GM19467 (cell line): ENCODE results near the gene RBM34.
"Not testable (repeated sequence)": the region's sequence is repeated elsewhere in the genome, so short reads cannot be mapped to it uniquely, and the experiment has no call there.

Source experiments
- ATAC-seq: cut with Tn5 transposase; IDR thresholded peaks from one replicate; pipeline ENCODE4 v1.9.1; 2021; ENCODE audit warnings: mild to moderate bottlenecking, moderate library complexity; ENCODE audit not compliant: unreplicated experiment

Gene RBM34

DNA sequence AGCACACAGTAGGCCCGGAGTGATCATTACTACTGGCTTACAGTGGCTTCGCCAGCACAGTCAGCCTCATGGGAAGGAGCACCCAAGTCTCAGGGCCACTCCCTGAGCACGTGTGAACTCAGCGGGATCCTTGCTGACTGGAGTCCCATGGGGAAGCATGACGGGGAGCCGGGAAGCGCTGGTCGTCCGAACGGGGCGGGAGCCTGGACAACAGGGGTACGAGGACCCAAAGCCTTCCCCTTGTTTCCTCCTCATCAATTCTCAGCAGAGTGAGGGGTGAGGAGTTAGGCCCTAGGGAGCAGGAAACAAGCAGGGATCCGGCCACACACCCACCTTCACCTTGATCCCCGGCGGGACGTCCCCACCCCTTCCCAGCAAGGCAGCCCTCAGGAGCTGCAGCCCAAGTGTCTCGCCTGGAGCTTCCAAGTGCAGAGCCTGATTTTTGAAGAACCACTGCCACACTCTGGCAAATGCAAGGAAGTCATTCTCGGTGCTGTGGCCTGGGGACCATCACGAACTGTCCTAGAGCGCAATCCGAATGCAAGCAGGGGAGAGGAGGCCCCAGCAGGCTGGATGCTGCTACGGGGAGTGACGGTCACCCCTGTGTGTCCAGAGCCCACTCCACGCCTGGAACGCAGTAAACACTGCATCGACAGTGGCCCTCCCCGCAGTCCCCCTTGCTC is 67.9 kb downstream of the RBM34 start:
- ATAC-seq = no peak

DNA sequence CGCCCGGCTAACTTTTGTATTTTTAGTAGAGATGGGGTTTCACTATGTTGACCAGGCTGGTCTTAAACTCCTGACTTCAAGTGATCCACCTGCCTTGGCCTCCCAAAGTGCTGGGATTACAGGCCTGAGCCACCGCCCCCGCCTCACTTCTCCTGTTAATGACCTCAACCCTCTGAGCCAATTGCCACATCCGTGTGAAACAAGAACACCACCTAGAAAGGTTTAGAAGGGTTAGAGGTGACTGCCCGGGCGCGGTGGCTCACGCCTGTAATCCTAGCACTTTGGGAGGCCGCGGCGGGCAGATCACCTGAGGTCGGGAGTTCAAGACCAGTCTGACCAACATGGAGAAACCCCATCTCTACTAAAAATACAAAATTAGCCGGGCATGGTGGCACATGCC is 68.6 kb downstream of the RBM34 start:
- ATAC-seq = not testable (repeated sequence)

DNA sequence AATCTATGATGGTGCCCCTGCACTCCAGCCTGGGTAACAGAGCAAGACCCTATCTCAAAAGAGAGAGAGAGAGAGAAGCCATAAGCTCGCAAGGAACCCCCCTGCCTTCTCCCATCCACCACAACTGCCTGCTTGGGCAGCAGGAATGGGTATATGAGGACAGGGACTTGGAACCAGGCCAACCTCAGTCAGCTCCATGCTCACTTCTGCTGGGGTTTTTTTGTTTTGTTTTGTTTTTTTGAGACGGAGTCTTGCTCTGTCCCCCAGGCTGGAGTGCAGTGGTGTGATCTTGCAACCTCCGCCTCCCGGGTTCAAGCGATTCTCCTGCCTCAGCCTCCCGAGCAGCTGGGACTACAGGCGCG is 69.0 kb downstream of the RBM34 start:
- ATAC-seq = not testable (repeated sequence)

DNA sequence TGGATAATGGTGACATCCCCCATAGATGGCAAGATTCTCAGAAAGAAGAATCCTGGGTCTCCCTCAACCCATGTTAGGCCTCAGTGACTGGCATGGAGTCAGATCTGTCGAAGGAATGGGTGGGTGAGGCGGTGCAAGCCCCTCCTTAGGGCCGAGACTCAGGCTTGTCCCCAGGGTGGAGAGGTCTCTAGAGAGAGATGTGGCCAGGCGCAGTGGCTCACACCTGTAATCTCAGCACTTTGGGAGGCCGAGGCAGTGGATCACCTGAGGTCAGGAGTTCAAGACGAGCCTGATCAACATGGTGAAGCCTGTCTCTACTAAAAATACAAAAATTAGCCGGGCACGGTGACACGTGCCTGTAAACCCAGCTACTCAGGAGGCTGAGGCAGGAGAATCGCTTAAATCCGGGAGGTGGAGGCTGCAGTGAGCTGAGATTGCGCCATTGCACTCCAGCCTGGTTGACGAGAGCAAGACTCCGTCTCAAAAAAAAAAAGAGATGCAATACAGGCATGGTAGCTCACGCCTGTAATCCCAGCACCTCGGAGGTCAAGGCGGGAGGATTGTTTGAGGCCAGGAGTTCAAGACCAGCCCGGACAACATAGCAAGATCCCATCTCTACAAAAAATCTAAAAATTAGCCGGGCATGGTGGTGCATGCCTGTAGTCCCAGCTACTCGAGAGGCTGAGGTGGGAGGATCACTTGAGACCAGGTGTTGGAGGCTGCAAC is 69.6 kb downstream of the RBM34 start:
- ATAC-seq = not testable (repeated sequence)

DNA sequence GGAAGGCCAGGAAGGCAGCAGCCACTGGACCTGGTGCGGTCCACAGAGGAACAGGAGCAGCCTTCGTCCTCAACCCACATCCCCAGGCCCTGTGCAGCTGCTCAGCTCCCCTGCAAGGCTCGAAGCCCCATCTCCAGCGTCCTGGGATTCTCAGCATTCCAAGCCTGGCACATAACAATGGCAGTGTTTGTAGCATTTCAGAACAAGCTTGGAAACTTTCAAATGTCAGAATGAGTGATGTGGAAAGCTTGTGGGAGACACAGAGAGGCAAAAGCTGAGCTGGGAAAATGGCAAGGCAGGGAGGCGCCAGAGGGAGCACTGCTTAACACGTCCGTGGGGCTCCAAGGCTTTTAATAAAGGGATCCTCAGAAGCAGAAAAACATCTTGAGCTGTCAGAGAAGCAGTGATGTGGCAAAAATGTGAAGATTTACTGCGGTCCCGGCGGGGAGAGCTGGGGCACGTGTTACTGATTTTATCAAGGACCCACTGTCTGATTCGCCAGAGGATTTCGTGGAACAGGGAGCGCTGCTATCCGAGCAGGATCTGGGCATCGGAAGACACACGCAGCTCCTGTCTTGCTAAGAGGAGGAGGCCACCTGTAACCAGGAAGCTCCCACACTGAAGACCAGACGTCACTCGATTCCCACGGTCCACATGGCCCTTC is 70.5 kb downstream of the RBM34 start:
- ATAC-seq = no peak

DNA sequence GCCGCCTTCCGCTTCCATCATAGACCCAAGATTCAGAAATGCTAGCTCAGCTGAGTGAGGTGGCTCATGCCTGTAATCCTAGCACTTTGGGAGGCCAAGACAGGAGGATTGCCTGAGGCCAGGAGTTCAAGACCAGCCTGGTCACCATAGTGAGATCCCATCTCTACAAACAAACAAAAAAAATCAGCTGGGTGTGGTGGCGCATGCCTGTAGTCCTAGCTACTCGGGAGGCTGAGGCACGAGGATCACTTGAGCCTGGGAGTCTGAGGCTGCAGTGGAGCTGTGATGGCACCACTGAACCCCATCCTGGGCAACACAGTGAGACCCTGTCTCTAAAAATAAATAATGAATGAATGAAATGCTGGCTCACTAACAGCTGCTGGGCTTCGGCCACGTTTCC is 72.1 kb downstream of the RBM34 start:
- no peak for ATAC-seq

DNA sequence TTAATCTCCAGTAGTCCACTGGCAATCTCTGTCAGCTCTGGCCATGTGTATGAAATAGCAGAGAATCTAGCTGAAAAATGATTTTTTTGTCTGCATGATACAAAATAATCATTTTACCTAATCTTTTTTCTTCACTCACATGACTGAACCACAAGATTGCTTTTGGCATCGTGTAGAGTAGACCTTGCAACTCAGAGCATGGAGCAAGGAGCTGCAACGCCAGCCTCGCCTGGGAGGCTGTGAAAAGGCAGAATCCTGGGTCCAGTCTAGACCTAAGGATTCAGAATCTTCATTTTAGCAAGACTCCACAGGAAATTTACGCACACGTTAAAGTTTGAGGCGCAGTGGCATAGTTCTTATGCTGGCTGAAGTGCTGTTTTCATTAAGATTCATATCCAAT is 72.6 kb downstream of the RBM34 start:
- no peak for ATAC-seq

DNA sequence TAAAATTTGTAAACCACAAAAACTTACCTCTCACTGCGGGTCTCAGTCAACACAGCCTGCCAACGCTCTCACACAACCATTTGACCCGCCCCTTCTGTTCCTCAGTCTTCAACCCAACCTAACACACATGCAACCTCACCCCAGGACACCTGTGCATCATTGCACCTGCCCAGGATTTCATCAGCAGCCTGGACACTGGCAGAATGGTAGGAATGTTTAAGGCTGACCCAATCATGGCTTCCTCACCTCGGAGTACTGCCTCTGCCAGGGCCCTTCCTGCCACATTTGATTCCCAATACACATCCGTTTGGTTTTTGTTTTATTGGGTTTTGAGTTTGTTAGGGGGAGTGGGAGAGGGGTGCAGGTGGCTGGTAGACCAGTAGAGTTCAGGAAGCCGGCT is 73.1 kb downstream of the RBM34 start:
- no peak for ATAC-seq

DNA sequence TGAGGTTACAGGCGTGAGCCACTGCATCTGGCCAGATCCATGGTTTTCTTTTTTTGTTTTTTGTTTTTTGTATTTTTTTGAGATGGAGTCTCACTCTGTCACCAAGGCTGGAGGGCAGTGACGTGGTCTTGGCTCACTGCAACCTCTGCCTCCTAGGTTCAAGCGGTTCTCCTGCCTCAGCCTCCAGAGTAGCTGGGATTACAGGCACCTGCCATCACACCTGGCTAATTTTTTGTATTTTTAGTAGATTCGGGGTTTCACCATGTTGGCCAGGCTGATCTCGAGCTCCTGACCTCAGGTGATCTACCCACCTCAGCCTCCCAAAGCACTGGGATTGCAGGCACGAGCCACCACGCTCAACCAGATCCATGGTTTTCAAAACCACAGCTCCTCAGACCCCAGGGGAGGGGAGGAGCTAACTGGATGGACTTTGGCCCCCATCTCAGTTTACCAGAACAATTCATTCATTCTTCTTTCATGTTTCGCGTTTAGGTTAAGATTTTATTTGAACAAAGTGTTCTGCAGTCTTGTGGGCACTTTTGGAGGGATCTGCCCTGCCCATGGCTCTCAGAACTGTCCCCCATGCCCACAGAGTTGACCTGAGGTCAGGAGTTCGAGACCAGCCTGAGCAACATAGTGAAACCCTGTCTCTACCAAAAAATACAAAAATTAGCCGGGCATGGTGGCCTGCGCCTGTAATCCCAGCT is 75.5 kb downstream of the RBM34 start:
- not testable (repeated sequence) for ATAC-seq
